PC-3 (cell line): ENCODE measurements around the gene APBB2.

Experiments
- CTCF ChIP-seq: fragments of 300-600 bp; sonication (generic); conservative IDR thresholded peaks from 2 replicates; pipeline ENCODE4 v1.5.1; 2017; ENCODE audit warnings: antibody characterized with exemption, low read depth, mild to moderate bottlenecking, low read length
- EZH2 ChIP-seq: fragments of 300-600 bp; sonication (generic); IDR thresholded peaks from one replicate; pipeline ENCODE4 v1.6.1; 2017; ENCODE audit warnings: antibody characterized with exemption, mild to moderate bottlenecking, low read length; ENCODE audit not compliant: unreplicated experiment

GRCh38 chr4:40887764-40888131 lies 326.6 kb downstream of the APBB2 start:
- TF ChIP-seq CTCF = no peak
- no peak for TF ChIP-seq EZH2
